ENCODE measurements around the gene DENND1C. TPM values are rescaled to one million over a fixed set of nuclear protein-coding genes. Genes with fewer than 3 reads are reported as not detected.

DENND1C gene
- total and polyA plus RNA-seq, 2 of the 8 experiments (the other 6 are each of a cell fraction or from before 2014, with no cell fraction given): 3.6 to 4.0 TPM

- peak overlapping the region; percentile 63 to 99 for H3K4me2 ChIP-seq (ENCODE audit: insufficient read depth in 1 of 2, low read depth in 2 of 2, low read length in 2 of 2)
- H2BK120ac ChIP-seq (replicated peaks; ENCODE audit: low read depth, low read length): no peak overlapping the region
- peak overlapping the region; percentile 71; the same call in 1 of the 2 replicates for H3K18ac ChIP-seq (ENCODE audit: extremely low read depth, low read length)
- ChIA-PET POLR2A (ENCODE audit: partially characterized antibody) (interaction anchor here (0.7 to 1.1 kb wide), 5 partner anchors 17 to 87 kb away, joined by 3 to 5 read pairs (median 4); partner anchors contain the start of genes KHSRP and TNFSF9), CTCF (ENCODE audit: partially characterized antibody) (interaction anchor here (0.6 to 1.8 kb wide), 5 partner anchors 15 to 1512 kb away, joined by 3 to 5 read pairs (median 3); no protein-coding TSS in a partner anchor)
- H2BK15ac ChIP-seq (ENCODE audit: low read length): peak overlapping the region; percentile 97
- H2AK5ac ChIP-seq (ENCODE audit: low read depth, low read length): no peak overlapping the region
- peak overlapping the region; percentile 56 for H4K91ac ChIP-seq (replicated peaks; ENCODE audit: insufficient read length, low read length)
- peak overlapping the region; percentile 84; the same call in 1 of the 2 replicates for H2BK12ac ChIP-seq (ENCODE audit: low read depth, low read length)
- H3K79me1 ChIP-seq (ENCODE audit: low read depth, low read length): no peaks in the 10 kb centered on the region; the same call in 1 of the 2 replicates
- peak overlapping the region; percentile 18 for H3K56ac ChIP-seq (replicated peaks; ENCODE audit: insufficient read length, low read depth, low read length)
- H3K36me3 ChIP-seq (ENCODE audit: control insufficient read depth in 2 of 4, insufficient read depth in 4 of 4, low read length in 3 of 4): peaks cover 0 to 6% (median under 1%) of the 10 kb centered on the region in 4 experiments; a peak in 3 of 8 replicates
- H4K8ac ChIP-seq (ENCODE audit: extremely low read depth, insufficient read depth, low read length): no peak overlapping the region
- 1% methylated on average over 49 of the region's 57 CpGs; no CpG with 5 or more reads in 1 of the 2 experiments for WGBS, 2 experiments (ENCODE audit: extremely low coverage in 1 of 2, insufficient coverage in 1 of 2, insufficient read length in 1 of 2, insufficient replicate concordance in 2 of 2, low coverage in 1 of 2, low lambda C conversion rate in 2 of 2, missing lambda C conversion rate in 1 of 2)
- peaks cover 0 to 3% of the 10 kb centered on the region in 2 experiments for H4K20me1 ChIP-seq (replicated peaks in 1 of 2; ENCODE audit: control insufficient read depth in 1 of 2, insufficient read depth in 2 of 2, low read length in 2 of 2)
- H3K9ac ChIP-seq (replicated peaks in 1 of 4; ENCODE audit: extremely low read depth in 1 of 4, low read depth in 3 of 4, low read length in 3 of 4): peak overlapping the region in 2 of 4 experiments; percentile 32 to 43; a peak in 4 of 7 replicates
- no peaks in the 10 kb centered on the region; a peak in 1 of 7 replicates for H3K27me3 ChIP-seq (replicated peaks in 1 of 4; ENCODE audit: control insufficient read depth in 3 of 4, extremely low read depth in 1 of 4, insufficient read depth in 3 of 4, low read length in 3 of 4)
- H3K4me1 ChIP-seq (replicated peaks in 1 of 4; ENCODE audit: control insufficient read depth in 3 of 4, insufficient read depth in 4 of 4, low read length in 3 of 4): peaks cover 0 to 13% (median 3%) of the 10 kb centered on the region in 4 experiments; a peak in 5 of 7 replicates
- H3K27ac ChIP-seq (ENCODE audit: low read depth, low read length): 0 out of 2 replicates have a peak overlapping the region, but pooled peaks have one; percentile 29
- H2BK20ac ChIP-seq (ENCODE audit: low read length): no peak overlapping the region
- H3K79me2 ChIP-seq (ENCODE audit: control insufficient read depth in 1 of 2, insufficient read depth in 2 of 2, low read length in 2 of 2): peaks cover 0 to 5% of the 10 kb centered on the region in 2 experiments; a peak in 2 of 4 replicates
- H3K23ac ChIP-seq (ENCODE audit: insufficient read length): no peak overlapping the region
- no peak overlapping the region for H3K14ac ChIP-seq (ENCODE audit: insufficient read length)
- peak overlapping the region; percentile 87; the same call in 1 of the 2 replicates for H2BK5ac ChIP-seq (ENCODE audit: low read depth, low read length)
- H2AFZ ChIP-seq (ENCODE audit: low read length): peak overlapping the region; percentile 98
- H3K9me3 ChIP-seq (ENCODE audit: insufficient read depth in 2 of 2, low read depth in 1 of 2, low read length in 1 of 2): no peaks in the 10 kb centered on the region
- H3K4me3 ChIP-seq (ENCODE audit: extremely low read depth in 1 of 4, insufficient read depth in 2 of 4, low read depth in 3 of 4, low read length in 4 of 4): peak overlapping the region; percentile 60 to 78 (median 66)
- DNase-seq (ENCODE audit: low read depth in 1 of 2, low spot score in 2 of 2) (peak; percentile 86 to 95), FAIRE-seq (peak; percentile 73)
- H3K23me2 ChIP-seq (ENCODE audit: low read depth, low read length): peaks cover 16% of the 10 kb centered on the region
- no peak overlapping the region for H4K5ac ChIP-seq (ENCODE audit: insufficient read length, low read depth, low read length)
- peak overlapping the region; percentile 4 for H3K4ac ChIP-seq (replicated peaks; ENCODE audit: insufficient read length, low read depth, low read length)
- TF ChIP-seq SIRT6 (IDR thresholded peaks at IDR 0.05; ENCODE audit: low read length) (no peak), RNF2 (IDR thresholded peaks at IDR 0.05; ENCODE audit: borderline replicate concordance, low read depth, low read length, missing control alignments, poor library complexity, severe bottlenecking) (no peak), SIN3A (conservative IDR thresholded peaks at IDR 0.05 in 1 of 2, IDR thresholded peaks at IDR 0.05 in 1 of 2; ENCODE audit: low read depth in 1 of 2, low read length in 2 of 2) (0 out of 4 replicates have a peak, but pooled peaks of 1 of the 2 experiments have one; percentile 85), EP300 (IDR thresholded peaks at IDR 0.05; ENCODE audit: borderline replicate concordance in 1 of 2, low read depth in 2 of 2, low read length in 2 of 2) (peak in 1 of 2 experiments; percentile 40; a peak in 2 of 3 replicates), HDAC6 (IDR thresholded peaks at IDR 0.05; ENCODE audit: low read depth, low read length) (no peak), HDAC2 (IDR thresholded peaks at IDR 0.05; ENCODE audit: borderline replicate concordance in 1 of 2, low read depth in 2 of 2, low read length in 2 of 2) (0 out of 4 replicates have a peak, but pooled peaks of 1 of the 2 experiments have one; percentile 9), JUN (IDR thresholded peaks at IDR 0.05; ENCODE audit: low read depth, low read length) (no peak), POLR2A (IDR thresholded peaks at IDR 0.05; ENCODE audit: control extremely low read depth in 1 of 2, low read depth in 2 of 2, low read length in 2 of 2) (0 out of 3 replicates have a peak, but pooled peaks of 1 of the 2 experiments have one; percentile 25), CBX8 (IDR thresholded peaks at IDR 0.05; ENCODE audit: borderline replicate concordance, low read depth, low read length) (no peak)
Observed at GRCh38 chr19:6460099-6460884, 21.3 kb downstream of the DENND1C start.
